Stimulated activated CD8-positive, alpha-beta memory T cell treated with anti-CD3 and anti-CD28 coated beads, Interleukin-15, amount 100 ng/mL, for 48 hours (primary cell): ENCODE measurements around the gene NIT1.

Experiments used
- DNase-seq, 2 donors: peaks; one replicate each; pipeline ENCODE4 v3.0.0-alpha.2; 2020; ENCODE audit warnings: low read depth in 2 of 2

NIT1 gene

DNA sequence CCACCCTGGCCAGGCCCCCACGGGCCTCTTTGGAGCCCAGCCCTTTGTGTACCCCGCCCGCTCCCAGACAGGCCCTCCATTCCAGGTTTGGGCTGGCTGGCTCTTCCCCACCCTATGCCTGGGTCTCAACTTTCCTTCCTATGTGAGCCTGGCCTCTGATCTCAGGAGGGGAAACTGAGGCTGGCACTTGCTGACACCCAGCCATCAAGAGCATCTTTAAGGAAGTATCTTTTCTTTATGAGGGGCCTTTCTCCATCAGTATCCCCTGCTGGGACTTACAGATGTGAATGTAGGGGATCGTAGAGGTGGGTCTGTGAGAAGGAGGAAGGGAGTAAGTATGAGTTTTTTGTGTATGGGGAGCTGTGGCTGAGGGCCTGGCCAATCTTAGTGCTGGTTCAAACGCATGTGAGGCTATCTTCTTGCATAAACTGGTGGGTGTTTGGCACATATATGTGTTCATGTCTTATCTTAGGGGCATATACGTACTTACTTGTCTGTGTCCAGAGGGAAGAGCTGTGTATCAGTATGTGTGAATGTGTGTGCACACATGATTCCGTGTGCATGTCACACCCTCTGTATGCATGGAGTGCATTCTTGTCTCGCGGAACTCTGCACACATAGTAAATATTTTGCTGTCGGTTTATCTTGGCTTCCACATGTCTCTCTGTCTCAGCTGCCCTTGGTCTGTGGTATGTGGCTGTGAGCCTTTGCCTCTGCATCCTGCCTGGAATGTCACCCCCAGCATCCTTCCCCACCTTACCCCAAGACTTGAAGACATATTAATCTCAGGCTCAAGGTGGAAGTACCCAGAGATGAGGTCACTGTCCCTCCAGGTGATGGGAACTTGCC is 33.9 kb upstream of the NIT1 start:
- no peak for DNase-seq

DNA sequence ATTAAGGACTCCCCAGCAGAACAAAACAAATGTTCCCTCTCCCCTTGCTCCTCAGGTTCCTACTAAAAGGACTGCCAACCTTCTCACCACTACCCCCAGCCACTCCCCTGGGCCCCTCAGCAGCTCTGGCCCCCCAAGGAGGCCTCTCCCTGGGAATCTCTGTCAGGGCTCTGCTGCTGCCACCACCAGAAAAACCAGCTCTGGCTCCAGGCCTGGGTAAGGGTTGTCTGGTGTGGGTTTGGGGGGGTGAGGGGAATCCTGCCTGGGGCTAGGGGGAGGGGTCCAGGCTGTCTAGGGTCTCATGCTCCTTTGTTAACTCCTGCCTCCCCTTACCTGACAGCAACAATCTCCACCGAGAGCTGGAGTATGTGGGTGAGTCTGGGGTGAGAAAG is 33.3 kb upstream of the NIT1 start:
- no peak for DNase-seq

DNA sequence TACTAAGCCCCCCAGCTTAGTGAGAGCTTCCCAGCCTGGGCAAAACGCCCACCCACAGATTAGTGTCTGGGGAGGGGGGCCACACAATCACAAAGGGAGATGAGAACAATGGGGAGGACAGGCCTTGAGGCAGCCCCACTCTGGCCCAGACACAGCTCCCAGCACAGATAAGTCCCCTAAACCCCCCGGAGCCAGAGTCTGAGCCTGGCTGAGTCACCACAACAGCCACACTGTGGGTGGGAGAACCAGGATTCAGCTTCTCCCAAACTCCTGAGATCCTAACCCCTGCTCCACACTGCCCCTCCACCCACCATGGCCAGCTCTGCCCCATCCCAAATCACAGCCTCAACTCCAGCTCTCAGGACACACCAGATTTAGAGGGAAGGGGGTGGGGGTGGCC is 32.7 kb upstream of the NIT1 start:
- no peak for DNase-seq

DNA sequence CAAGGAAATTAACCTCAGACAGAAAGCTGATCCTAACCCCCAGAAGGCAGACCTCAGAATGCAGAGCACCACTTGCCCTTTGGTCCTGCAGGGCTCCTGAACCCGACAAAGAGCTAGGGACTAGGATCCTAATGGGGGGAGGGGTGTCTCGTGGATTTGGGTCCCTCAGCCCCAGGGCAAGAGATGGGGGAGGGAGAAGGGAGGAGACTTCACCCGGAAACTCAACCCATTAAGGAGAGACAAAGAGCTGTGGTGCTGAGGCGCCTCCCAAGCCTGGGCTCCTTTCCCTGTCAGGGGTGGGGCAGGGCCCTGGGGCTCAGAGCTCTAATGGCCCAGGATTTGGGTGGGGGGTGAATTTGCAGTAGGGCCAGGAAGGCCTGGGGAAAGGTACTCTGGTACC is 31.4 kb upstream of the NIT1 start:
- no peak for DNase-seq

DNA sequence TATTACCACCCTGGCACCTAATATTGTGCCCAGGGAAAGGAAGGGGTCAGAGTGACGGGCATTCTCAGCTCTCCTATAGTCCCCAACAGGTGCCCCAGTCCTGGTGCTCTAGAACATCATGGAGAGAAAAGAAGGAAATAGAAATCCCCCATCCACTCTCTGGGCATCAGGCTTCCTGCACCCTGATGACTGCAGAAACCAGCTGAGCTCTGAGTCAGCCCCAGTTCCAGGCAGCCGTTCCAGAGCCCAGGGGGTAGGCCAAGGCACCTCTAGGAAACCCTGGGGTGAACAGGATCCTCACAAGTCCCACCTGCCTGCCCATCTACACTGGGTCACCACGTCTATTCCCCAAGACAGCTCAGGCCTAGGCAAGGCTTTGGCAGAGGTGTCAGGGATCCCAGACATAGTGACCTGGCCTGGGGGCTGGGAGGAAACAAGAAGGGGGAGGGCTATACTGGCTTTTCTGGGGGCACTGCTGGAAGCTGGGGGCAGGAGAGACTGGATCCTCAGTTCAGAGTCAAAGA is 29.3 kb upstream of the NIT1 start:
- no peak for DNase-seq

DNA sequence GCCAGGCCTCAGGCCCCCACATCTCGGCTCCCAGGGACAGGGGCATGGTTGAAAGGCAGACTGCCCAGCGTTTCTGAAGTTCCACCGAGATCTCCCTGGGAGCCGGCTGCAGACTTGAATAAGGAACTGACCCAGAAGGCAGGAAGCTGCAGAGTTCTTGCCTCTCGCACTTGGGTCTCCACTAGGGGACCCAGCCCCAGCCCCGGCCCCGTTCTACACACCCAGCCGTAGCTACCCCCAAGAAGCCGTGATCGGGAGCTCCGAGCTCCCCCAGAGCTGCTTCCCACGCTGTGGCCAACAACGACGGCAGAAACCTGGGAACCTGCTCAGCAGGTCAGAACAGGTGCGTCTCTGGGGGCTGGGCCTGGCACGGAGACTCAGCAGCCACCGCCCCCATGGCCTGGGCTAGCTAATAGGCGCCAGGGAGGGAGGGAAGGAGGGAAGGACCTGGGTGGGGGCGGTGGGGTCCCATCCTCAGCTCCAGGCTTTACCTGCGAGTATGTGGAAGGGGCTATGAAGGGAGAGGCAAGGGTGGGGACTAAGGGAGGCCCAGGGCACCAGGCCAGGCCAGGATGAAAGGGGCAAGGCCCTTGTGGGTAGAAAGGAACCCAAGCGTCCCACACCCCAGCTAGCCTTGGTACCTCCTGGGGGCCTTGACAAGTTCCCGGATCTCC is 28.5 kb upstream of the NIT1 start, which contains the start of gene NECTIN4:
Gene NECTIN4 (minus strand): TSS at position 308 of the 674 bp plus-strand sequence. CDS start 262 bp downstream, at position 46.
- no peak for DNase-seq

DNA sequence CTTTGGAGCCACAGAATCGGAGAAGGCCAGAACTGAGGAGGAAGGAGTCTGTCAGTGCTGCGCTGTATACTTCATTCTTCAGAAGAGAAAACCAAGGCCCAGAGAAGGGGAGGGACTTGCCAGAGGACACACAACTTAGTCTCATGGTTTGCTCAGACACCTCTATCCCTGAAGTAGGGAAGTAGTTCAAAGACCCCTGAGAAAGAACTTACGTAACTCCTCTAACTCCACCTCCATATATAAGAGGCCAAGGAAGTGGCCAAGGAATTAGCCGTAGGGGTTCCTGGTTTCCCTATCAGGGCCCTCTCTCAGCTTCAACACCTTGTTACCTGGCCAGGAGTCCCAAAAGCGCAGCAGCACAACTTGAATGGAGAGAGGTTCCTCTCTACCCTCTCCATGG is 28.0 kb upstream of the NIT1 start:
- no peak for DNase-seq

DNA sequence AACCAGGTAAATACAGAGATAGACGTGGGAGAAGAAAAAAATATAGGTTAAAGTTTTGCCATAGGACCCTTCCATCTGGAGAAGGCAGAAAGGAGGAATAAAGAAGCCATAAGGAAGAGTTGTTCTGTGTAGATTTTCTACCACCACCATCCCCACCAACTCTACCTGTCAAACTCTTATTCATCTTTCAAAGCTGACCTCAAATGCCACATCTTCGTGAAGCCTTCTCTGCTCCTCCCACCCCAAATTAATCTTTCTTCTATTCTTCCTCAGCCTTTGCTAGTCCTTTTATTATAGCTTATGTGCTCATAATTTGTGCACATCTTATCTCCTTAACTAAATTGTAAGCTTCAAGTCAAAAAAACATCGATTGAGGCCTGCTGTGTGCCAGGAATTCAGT is 27.3 kb upstream of the NIT1 start:
- DNase-seq: no peak

DNA sequence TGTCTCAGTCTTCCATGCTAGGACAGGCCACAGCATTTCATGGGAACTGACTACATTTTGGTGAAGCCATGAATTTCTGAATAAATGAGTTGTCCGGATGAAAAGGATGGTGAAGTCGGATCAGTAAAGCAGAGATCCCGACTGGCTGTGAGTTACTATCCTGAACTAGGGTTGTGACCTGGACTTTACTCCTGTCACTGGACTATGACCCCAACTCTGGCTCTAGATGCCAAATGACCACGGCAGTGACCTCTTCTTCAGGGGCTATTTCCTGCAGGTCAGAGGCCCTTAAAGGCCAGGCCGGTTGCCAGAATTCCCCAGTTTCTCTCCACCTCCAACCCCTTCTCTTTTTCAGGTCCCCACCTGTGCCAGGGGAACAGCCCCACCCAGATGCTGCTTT is 26.8 kb upstream of the NIT1 start:
- no peak for DNase-seq

DNA sequence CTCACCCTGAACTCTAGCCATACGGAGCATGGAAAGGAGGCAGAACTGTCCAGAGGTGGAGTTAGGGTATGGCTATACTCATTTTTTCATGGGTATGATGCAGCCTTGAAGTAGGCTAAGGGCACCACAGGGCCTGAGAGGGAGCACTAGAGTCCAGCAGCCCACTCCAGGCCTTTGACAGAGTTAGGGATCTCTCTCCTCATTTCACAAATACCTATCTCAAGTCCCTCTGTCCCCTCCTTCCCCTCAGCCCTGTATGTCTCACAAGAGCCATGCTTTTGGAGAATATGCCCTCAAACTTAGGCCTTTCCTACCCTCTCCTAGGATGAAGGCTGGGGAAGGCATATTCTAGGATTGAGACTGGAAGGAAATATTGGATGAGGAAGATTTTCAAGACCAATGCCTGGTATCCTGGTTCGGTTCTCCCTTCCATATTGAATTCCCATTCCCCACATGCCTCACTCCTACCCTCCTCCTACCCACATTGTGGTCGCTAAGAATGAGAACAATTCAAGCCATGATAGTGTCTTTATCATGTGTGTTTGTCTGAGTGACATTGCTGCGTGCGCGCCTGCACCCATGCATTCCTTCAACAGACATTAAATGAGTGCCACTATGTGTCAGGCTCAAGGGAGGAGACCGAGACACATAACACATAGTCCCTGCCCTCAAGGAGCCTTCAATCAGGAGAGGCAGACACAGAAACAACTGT is 26.0 kb upstream of the NIT1 start:
- no peak for DNase-seq

DNA sequence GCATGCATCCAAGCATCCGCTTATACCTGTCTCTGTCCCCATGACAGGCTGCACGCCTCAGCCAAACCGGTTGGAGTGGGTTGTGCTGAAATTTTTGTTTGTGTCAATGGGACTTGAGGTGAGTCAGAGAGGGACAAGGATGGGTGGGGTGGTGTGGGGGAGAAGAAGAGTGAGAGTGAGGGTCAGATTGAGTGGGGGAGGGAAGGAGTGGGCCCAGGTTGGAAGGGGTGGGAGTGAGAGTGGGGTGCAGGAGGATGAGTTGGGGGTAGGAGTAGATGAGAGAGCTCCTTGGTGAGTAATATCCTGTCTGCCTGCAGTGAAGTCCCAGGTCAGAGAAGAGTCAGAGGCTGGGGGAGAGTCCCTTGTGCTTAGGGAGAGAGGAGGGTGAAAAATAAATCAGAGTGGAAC is 25.3 kb upstream of the NIT1 start:
- peak in 1 of 2 donors; percentile 33 for DNase-seq

DNA sequence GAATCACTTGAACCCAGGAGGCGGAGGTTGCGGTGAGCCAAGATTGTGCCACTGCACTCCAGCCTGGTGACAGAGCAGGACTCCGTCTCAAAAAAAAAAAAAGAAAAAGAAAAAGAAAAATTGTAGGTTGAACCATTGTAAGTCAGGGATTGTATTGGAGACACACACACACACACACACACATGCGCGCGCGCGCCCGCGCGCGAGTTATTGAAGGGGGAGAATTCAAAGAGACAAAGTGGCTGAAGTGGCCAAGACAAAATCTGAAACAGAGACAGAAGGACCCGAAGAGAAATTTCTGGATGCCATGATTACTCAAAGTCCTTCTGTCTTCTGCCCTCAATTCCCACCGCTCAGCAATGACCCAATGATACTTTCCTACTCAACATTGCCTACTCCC is 23.4 kb upstream of the NIT1 start:
- no peak for DNase-seq

DNA sequence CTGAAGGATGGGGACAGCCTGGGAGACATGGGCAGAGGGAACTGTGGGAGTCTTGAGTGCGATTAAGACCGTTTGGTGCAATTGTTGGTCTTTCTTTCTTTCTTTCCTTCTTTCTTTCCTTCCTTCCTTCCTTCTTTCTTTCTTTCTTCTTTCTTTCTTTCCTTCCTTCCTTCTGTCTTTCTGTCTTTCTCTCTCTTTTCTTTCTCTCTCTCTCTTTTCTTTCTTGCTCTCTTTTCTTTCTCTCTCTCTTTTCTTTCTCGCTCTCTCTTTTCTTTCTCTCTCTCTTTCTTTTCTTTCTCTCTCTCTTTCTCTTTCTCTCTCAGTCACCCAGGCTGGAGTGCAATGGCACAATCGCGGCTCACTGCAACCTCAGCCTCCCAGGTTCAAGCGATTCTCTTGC is 22.7 kb upstream of the NIT1 start:
- DNase-seq: no peak

DNA sequence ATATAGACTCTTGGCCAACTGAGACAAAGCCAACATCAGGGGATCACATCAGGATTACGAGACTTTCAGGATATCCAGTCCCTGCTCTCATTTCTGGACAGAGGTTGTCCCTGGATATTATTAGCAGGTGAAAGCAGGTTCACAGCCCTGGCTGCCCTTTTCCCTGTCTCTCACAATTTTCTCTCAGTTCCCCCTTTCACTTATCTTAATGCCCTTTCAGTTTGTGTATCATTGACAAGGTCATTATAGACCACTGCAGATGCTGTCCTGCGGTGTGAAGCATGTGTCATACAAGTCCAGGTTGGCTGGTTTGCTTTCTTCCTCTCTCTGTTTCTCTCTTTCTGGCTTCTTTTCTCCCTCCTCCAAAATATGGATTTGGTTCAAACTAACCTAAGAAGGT is 21.9 kb upstream of the NIT1 start:
- DNase-seq: no peak

DNA sequence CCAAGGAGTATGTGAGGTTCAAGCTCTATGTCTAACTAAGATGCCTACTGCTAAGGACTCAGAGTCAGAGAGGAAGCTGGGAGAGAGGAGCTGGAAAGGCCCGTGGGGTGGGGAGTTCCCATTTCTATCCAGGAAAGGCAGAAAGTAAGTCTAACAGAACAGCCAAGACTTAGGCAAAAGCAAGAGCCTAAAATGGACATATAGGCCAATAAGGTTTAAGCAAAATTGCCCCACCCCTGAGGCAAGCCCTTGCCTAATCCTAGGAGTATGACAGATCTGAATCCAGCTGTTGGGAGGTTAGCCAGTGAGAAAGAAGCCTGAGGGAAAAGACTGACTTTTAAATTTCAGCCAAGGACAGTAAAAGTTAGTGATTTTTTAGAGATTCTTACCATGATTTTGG is 21.4 kb upstream of the NIT1 start:
- DNase-seq: no peak

DNA sequence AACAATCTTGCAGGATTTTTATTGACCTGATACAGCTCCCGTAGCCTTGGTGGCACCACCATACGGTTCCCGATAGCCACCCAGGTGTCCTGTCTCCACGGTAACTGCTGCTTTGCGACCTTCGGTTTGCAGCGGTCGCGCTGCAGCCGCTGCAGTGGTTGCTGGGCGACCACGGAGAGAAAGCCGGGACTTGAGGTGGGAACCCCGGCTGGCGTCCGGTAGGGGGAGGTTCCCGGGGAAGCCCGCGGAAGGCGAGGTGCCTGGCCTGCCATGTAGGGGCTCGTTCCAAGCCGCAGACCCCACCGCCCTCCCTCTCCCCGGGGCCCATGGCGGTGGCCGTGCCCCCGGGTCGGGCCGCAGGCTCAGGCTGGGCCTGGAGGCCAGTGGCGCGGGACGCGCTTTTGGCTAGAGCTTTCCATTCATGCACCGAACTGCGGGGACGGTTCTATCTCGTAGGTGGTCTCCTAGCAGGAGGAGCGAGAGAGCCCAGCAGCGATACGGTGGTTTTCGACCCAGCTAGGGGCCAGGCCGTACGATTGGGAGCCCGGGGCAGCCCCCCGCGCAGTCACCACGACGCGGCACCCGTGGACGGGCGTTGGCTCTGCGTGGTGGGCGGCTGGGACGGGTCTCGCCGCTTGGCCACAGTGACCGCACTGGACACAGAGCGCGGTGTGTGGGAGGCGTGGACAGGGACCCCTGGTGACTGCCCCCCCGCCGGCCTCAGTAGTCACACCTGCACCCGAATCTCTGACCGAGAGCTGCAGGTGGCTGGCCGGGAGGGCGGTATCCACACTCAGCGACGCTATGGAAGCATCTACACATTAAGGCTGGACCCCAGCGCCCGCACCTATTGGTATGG is 19.5 kb upstream of the NIT1 start, which contains the start of gene KLHDC9:
Gene KLHDC9 (plus strand): TSS at position 152 of the 859 bp plus-strand sequence. CDS start 175 bp downstream, at position 327.
- peak; percentile 71 to 75 for DNase-seq

DNA sequence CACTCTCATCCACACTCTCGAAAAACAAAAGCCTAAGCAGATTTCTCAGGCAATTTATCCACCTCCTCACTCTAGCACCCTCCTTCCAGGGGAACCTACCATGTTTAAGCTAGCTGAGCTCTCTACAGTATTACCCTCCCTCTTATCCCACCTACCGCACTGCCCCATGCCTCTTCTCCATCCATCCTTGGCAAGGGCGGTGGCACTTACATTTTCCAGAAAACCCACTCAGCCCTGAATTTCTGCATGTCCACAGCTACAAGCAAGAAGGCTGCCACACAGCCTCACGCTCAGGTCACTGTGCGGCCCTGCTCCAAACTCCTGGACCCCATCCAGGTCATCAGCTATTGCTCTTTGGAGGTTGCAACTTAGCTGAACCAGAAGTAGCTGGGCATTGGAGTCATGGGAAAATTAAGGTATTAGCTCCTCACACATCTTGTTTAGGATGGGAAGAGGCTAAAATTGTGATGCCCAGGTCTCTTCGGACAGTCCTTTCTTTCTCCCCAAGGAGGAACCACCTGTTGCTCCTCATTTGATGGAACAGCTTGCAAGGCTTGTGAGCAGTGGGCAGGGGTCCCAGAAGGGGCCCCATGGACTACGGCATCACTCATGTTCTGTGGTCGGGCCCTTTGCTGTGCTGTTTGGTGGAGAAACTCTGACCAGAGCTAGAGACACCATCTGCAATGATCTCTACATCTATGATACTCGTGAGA is 18.7 kb upstream of the NIT1 start:
- DNase-seq: no peak

DNA sequence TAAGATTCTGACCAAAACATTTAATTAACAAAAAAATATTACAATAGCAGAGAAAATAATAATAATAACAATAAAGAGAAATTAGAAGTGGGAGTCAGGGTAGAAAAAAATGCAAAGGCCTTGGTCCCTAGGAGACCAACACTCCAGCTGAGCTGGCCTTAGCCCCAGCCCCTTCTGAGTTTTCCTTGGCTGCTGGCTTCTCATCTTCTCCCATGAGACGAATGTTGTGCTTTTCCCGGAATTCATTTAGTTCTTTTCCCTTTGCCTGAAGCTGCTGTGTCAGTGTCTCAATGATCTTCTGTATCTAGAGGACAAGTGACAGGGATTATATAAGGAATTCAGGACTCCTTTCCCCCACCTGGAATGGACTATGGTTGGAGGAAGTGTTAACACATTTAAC is 17.3 kb upstream of the NIT1 start:
- no peak for DNase-seq

DNA sequence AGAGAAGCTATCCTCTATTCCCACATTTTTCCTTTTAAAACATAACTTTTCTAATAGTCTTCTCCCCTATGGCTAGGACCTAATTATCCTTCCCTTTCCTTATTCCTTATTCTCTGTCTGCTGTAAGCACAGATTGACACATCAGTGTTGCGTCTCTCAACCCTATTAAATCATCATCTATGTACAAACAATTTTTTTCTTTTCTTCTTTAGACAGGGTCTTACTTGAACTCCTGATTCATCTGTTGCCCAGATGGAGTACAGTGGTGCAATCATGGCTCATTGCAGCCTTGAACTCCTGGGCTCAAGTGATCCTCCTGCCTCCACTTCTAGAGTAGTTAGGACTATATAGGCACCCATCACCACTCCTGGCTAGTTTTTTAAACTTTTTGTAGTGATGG is 11.5 kb upstream of the NIT1 start:
- no peak for DNase-seq

DNA sequence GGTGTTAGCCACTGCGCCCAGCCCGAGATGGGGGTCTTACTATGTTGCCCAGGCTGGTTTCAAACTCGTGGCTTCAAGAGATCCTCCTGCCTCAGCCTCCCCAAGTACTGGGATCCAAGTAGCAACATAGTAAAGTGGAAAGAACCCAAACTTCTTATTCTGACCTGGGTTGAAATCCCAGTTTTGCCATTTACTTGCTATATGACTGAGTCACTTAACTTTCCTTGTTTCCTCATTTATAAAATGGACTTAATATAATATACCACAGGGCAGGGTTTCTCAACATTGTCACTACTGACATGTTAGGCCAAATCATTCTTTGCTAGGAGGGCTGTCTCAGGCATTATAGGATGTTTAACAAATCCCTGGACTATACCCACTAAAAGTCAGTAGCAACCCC is 6.8 kb upstream of the NIT1 start:
- no peak for DNase-seq

DNA sequence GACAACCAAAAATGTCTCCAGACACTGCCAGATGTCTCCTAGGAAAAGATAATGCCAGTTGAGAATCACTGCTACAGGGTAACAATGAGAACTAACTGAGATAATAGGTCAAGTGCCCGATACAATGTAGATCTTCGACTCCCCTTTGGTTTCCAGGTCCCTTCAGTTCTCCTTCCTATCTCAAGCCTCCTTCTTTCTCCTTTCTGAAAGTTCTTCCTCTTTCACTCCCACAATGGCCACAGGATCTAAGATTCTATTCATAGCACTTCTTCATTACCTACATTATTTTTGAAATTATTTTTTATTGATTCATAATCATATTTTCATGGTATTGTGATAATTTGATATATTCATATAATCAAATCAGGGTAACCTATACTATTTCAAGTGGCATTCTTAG is 6.4 kb upstream of the NIT1 start:
- no peak for DNase-seq
